BJ (cell line): ENCODE measurements around the gene NUMA1. TPM values are rescaled to one million over a fixed set of nuclear protein-coding genes. Genes with fewer than 3 reads are reported as not detected.

ENCODE experiments used
- CTCF ChIA-PET: fragments of 350-600 bp; formaldehyde crosslinking; extraction: SDS; loops from one replicate; lab custom pipeline; 2021; ENCODE audit warnings: antibody characterized with exemption, inconsistent platforms; lab: Yijun Ruan, JAX
- POLR2A ChIA-PET: fragments of 300-600 bp; sonication (Branson Sonifier 250); formaldehyde crosslinking; extraction: SDS; loops from one replicate; lab custom pipeline; 2021; ENCODE audit warnings: antibody characterized with exemption; lab: Charles Lee
- DNase-seq: peaks from one replicate; pipeline ENCODE4 v3.0.0-alpha.2; 2011; ENCODE audit warnings: low read depth
- H3K27me3 ChIP-seq: 2 replicates; pipeline ENCODE4 v1.6.0; 2011; ENCODE audit warnings: low read length; ENCODE audit not compliant: control insufficient read depth, insufficient read depth
- H3K36me3 ChIP-seq: 2 replicates; pipeline ENCODE4 v1.5.1; 2011; ENCODE audit warnings: low read length; ENCODE audit not compliant: control insufficient read depth, insufficient read depth
- H3K4me3 ChIP-seq: 2 replicates; pipeline ENCODE4 v1.5.1; 2011; ENCODE audit warnings: low read depth, mild to moderate bottlenecking, control low read depth, low read length
- CTCF ChIP-seq: IDR thresholded peaks from 2 replicates; pipeline ENCODE4 v1.5.1; 2011; ENCODE audit warnings: low read depth, mild to moderate bottlenecking, control low read depth, inconsistent platforms, low read length, moderate library complexity; ENCODE audit not compliant: insufficient read depth
- polyA plus RNA-seq: library from polyadenylated mRNA; depleted of rRNA; stranded (reverse); fragments of >200 nt; gene quantifications from 2 replicates; pipeline ENCODE4 v1.2.3, GENCODE V29; 2011

The NUMA1 gene
- polyA plus RNA-seq, 1 experiment, result 120 TPM

DNA sequence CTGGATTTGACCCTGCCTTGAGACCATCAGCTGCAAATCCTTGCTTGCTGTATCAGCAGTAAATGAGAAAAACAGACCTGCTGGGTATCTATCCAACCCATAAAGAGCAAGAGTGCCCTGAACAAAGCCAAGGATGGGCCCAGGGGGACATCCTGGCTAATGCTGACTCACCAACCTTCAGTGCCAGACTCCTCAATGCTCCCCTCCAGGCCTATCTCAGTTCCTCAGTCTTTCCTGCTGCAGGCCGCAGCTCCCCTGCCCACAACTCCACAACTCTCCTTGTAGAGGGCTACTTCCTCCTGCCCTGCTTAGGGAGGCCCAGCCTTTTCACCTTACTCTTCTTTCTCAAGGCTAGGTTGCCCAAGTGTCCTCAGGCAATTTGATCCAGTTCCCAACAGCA is 20.1 kb upstream of the NUMA1 start:
- Histone ChIP-seq H3K36me3 (peaks cover 15% of the 10 kb centered on the region), H3K4me3 (no peak overlapping the region), H3K27me3 (no peaks in the 10 kb centered on the region)
- TF ChIP-seq CTCF, result no peak
- ChIA-PET POLR2A (interaction anchor here (1.0 kb wide), 1 partner anchor 12 kb away, joined by 3 read pairs; the partner anchor contains the start of gene ANAPC15), CTCF (interaction anchor here (0.8 to 6.4 kb wide), 7 partner anchors 9 to 123 kb away, joined by 3 to 49 read pairs (median 6); no protein-coding TSS in a partner anchor)
- DNase-seq, result no peak

DNA sequence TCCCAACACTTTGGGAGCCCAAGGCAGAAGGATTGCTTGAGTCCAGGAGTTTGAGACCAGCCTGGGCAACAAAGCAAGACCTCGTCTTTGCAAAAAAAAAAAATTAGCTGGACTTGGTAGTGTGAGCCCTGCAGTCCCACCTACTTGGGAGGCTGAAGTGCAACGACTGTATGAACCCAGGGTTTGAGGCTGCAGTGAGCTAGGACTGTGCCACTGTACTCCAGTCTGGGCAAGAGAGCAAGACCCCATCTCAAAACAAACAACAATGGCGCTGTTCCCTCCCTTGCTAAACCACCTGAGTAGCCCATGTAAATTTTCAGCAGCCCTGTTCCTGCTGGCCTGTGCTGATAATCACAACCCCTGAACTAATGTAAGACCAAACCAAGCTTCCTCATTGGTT is 19.7 kb upstream of the NUMA1 start:
- Histone ChIP-seq H3K4me3 (no peak overlapping the region), H3K36me3 (peaks cover 15% of the 10 kb centered on the region), H3K27me3 (no peaks in the 10 kb centered on the region)
- POLR2A ChIA-PET, result interaction anchor here (1.0 kb wide), 1 partner anchor 13 kb away, joined by 3 read pairs; the partner anchor contains the start of gene ANAPC15
- no peak for DNase-seq
- TF ChIP-seq CTCF, result no peak
- CTCF ChIA-PET, result interaction anchor here (0.8 to 6.4 kb wide), 7 partner anchors 9 to 123 kb away, joined by 3 to 49 read pairs (median 5); no protein-coding TSS in a partner anchor

- Histone ChIP-seq H3K36me3 (peaks cover 15% of the 10 kb centered on the region), H3K27me3 (no peaks in the 10 kb centered on the region), H3K4me3 (no peak overlapping the region)
- CTCF ChIA-PET, result interaction anchor here (0.7 to 6.4 kb wide), 7 partner anchors 45 to 336 kb away, joined by 3 to 43 read pairs (median 5); partner anchors contain the start of gene CLPB
- POLR2A ChIA-PET, result no interaction called here
- DNase-seq, result no peak
- no peak for TF ChIP-seq CTCF
These were observed 18.4 kb upstream of the NUMA1 start for GRCh38 chr11:72098741-72099140.

DNA sequence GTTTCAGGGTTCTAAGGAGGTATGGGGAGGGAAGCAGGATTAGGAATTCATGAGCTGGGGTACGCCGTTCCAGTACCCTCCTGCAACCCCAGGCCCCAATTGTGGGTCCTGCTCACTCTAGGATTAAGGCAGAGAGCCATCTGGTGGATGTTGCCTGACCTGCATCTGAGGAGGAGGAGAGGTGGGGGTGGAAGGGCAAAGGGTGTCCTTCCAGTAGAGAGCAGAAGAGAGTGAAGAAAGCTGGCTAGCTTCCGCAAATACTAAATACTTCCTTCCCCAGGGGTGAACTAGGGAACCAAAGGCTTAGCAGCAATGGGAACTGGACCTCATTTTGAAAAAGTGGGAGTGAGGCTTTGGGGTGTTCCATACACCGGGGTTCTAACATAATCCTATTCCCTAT is 10.9 kb upstream of the NUMA1 start:
- peak; percentile 90 for TF ChIP-seq CTCF
- H3K36me3 ChIP-seq, result peaks cover 4% of the 10 kb centered on the region
- no peak for DNase-seq
- ChIA-PET POLR2A (interaction anchor here (1.1 kb wide), 1 partner anchor 52 kb away, joined by 3 read pairs; no protein-coding TSS in a partner anchor), CTCF (interaction anchor here (0.6 to 6.8 kb wide), 32 partner anchors 9 to 339 kb away, joined by 3 to 209 read pairs (median 6); partner anchors contain the start of genes LAMTOR1, RNF121 and XNDC1N)
- no peaks in the 10 kb centered on the region for H3K27me3 ChIP-seq
- H3K4me3 ChIP-seq, result no peak overlapping the region

GRCh38 chr11:72088076-72088808 is 7.9 kb upstream of the NUMA1 start:
- Histone ChIP-seq H3K36me3 (peaks cover 1% of the 10 kb centered on the region; the same call in 1 of the 2 replicates), H3K4me3 (no peak overlapping the region), H3K27me3 (no peaks in the 10 kb centered on the region)
- TF ChIP-seq CTCF, result no peak
- ChIA-PET POLR2A (no interaction called here), CTCF (interaction anchor here (1.0 kb wide), 3 partner anchors 16 to 63 kb away, joined by 3 read pairs; no protein-coding TSS in a partner anchor)
- DNase-seq, result no peak
